GM19328 (cell line): ENCODE measurements around the gene CACHD1.
"Not testable (repeated sequence)": the region's sequence is repeated elsewhere in the genome, so short reads cannot be mapped to it uniquely, and the experiment has no call there.

Experiments
- ATAC-seq: cut with Tn5 transposase; IDR thresholded peaks from one replicate; pipeline ENCODE4 v1.9.1; 2021; ENCODE audit warnings: mild to moderate bottlenecking, moderate library complexity; ENCODE audit not compliant: unreplicated experiment

CACHD1 gene

DNA sequence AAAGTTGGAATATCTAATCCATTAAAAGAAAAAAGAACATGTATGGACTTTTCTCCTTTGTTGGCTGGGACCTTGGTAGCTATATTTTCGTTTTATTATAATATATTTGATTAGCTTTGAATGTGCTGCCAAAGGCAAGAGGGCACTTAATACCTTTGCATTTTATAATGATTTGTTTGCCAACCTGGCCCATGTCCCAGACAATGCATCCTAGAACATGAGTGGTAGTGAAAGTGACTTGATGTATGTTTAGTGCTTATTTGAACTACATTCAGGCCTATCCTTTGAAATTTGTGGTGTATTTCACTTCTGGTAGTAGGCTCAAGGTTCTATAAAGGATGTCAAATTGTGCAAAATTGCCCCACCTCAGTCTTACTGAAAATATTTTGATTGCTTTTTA, 25.9 kb downstream of the CACHD1 start:
- no peak for ATAC-seq

DNA sequence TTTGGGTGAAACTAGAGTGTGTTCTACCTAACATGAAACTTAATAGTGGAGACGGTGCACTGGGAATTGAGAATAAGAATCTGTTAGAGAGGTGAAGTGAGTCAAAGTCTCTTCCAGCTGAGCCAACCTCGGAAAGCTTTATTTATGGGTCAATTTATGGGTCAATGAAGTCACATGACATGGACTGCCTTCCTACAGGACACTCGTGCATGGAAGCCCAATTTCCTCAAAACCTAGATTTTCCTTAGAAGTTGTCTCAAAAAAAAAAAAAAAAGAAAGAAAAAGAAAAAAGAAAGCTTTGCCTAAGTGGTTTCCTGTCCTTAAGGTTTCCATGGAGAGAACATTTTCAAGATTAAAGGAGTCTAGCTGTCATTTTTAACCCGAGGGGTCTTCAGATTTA, 26.7 kb downstream of the CACHD1 start:
- no peak for ATAC-seq

DNA sequence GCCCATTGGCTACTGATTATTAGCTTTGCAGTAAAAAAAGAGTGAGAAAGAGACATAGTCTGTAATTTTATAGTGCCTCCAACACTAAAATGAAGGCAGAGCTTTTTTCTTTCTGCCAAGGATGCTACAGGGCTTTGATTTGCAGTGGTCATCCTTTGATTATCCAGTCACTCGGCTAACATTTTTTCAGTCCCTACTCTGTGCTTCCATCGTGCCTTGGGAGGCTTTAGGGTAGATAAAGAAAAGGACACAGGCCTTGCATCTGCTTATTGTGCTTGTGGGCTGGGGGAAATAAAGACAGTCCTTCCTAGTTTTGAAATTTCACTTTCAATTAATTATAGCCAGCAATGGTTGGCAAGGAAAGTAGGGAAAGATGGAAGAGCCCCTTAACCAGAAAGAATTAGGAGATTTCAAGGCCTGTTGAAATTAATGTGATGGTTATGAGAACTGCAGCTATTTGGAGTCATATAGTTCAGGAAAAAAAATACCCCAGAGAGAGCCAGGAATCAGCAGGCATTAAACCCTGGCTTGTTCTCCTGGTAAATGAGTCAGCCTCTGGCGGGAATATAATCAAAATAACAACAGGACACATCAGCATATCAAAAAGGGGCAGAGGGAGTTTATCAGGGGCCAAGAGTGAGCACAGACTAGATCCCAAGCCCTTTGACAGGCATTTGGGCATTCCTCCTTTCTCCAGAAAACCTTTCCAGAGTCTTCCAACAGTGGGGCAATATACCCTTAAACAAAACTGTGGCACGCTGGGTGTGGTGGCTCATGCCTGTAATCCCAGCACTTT, 27.4 kb downstream of the CACHD1 start:
- ATAC-seq = no peak

DNA sequence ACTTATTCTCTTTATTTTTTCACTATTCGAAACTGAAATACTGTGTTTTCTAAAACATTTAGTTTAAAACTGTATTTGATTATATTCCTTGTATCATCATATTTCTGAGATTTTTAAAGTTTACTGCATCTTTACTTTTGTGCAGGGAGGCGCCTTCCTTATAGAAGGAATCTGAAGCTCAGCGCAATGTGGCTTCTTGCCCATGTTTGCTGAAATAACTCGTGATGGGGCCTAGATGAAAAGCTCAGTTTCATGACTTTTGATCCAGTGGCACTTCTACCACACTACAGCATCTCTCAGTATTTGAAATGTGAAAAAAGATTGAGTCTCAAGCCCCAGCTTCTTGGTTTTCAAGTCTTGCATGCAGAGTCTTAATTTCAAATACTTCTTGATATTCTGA, 28.4 kb downstream of the CACHD1 start:
- no peak for ATAC-seq

DNA sequence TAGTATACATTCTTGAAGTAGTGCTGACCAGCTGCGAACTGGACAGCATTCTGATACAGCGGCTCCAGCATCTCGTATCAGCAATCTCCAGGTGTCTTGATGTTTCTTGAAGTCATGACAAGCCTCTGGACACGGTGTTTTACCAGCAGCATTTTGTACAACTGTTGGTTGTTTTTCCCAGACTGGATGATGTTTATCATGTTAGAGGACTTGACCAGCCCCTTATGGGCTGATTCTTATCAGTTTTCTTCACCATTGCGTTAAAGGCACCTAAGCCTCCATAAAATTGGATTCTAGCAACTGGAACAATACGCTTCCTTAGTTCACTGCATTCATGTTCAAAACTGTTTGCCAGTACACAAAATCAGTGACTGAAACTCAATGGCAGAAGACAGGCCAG, 29.1 kb downstream of the CACHD1 start:
- ATAC-seq = no peak

DNA sequence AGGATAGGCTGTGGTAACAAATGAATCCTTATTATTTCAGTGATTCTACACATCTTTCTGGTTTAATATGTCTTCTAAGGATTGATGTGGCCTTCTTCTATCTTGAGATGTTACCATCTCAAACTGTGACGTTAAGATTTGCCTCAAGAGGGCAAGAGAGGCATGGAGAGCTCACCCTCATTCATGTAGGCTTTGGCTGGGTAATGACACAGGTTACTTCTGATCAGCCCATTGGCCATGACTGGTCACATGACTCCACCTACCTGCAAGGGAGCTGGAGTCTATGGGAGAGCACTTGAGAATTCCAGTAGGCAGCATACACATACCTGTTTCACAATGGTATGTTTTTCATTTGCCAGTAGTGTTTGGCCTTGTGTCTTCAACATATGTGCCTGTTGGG, 30.0 kb downstream of the CACHD1 start:
- ATAC-seq = no peak

DNA sequence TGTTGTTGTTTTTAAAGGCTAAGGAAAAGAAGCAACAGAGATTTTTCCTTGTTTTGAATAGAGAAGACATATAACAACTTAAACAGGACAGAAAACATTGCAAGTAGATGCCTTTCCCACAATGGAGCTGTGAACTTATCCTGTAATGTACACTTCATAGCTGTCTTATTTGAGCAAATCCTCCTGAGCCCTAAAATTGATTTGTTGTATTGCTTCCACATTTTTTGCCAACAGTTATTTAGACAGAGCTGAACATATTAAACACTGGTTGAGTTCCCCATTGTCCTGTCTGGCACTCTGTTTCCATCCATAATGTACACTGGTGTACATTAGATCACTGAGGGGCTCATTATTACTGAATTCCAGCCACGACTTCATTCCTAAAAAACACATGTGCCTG, 32.2 kb downstream of the CACHD1 start:
- ATAC-seq = no peak

DNA sequence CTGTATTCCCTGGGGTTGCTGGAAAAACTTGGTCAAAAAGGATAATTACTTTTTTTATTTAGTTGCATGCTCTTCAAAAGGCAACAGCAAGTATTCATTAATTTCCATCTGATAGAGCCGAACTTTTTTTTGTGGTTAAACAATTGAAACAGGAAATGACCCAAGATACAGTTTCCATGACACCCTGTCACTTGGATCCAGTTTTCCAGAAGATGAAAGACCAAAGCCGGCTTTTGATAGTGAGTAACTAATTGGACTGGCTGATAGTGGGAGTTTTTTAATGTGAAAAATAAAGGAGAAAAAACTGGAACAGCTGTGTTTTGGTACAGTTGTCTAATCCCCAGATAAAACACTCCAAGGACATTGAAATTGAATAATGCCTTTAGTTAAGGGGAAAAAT, 33.0 kb downstream of the CACHD1 start:
- ATAC-seq = no peak

DNA sequence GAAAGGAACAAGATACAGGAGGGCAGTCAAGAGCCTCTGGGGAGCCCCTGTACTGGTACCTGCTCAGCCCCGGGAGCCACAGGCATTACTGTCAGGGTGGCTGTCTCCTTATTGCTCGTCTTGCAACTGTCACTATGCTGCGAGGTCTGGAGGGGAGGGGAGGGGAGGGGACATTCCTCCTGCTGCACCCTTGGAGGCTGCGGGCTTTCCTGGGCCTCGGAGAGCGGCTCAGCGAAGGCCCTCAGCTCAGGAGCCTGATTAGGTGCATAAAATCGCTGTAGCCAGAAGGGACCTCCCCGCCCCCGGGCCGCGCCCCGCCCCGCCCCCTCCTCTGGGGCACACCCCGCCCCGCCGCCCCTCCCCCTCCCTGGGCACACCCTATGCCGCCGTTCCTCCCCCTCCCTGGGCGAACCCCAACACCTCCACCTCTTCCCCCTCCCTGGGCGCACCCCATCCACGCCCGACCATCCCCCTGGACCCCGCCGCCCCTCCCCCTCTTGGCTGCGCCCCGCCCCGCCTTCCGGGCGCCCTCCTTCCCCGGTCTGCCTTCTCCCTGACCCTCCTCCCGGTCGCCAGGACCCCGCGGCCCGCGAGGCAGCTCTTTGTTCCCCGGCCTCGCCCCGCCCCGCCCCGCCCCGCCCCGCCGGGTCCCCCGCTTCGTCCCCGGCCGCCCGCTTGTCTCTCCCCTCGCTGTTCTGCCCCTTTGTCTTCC, 35.5 kb downstream of the CACHD1 start:
- no peak for ATAC-seq

DNA sequence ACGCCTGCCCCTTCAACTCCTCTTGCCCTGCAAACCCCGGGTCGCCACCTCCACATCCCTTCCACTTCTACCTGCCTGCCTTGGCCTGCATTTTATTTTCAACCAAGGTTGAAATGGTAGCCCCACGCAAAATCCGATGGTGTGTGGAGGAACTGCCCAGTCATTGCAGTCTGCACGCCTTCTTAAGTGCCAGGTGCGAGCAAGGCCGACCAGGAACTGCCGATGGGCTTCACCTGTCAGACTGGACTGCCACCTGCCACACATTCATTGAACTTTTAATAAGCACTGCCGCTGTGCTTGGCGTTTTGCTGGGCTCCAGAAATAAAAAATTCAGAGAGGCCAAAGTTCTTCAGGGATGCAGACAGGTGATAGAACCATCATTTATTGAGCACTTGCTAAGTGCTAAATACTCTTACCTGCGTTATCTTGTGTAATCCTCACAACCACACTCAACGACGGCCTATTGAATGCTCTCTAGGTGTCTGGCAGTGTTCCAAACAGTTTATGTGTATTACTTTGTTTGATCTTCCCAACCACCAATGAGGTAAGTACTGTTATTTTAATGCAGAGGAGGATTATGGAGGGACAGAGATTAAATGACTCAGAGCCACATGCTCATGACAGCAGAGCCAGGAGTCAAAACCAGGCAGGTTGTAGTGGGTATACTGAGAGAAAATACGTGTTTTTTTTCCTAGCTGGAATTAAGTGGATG, 36.2 kb downstream of the CACHD1 start:
- no peak for ATAC-seq

DNA sequence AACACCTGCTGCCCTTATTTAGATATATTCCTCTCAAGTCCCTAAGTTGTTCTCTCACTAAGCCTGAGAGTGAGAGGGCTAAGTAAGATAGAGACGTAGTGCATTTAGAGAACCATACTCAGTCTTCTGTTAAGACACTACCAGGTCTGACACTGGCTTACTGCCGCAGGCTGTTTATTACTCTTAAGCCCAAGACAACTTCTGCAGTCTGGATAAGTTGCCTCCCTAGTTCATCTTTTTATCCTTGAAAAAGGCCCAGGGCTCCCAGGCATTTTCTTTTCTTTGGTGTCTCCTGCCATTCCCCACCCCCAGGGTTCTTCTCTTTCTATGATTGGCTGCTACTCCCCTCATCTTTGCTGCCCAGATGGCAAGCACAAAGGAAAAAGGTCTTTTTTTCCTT, 38.7 kb downstream of the CACHD1 start:
- no peak for ATAC-seq

DNA sequence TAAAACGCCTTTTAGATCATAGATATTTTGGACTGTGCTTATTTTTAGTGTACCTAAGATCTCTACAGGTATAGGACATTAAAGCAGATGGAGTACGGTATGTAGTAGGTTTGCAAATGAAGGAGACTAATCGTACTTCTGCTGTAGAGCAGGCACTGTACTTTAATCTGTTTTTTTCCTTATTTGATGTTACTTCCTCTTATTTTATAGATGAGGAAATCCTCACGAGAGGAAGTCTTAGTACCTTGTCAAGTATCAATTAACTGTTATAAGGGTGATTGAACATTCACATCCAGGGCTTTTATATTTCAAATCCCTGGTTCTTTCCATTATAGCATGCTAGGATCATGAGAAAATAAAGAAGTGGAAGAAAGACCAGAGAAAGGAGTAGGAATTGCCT, 41.1 kb downstream of the CACHD1 start:
- no peak for ATAC-seq

DNA sequence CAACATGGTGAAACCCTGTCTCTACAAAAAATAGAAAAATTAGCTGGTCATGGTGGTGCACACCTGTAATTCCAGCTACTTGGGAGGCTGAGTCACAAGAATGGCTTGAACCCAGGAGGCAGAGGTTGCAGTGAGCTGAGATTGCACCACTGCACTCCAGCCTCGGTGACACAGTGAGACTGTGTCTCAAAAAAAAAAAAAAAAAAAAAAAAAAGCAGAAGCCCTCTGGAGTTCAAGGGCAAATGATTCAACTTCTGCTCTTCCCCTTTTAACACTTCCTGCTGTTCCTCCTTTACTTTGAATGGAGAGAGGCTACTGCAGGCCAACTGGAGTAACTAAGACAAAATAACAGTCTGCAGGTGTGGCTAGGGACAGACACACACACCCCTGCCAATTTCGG, 42.3 kb downstream of the CACHD1 start:
- not testable (repeated sequence) for ATAC-seq

DNA sequence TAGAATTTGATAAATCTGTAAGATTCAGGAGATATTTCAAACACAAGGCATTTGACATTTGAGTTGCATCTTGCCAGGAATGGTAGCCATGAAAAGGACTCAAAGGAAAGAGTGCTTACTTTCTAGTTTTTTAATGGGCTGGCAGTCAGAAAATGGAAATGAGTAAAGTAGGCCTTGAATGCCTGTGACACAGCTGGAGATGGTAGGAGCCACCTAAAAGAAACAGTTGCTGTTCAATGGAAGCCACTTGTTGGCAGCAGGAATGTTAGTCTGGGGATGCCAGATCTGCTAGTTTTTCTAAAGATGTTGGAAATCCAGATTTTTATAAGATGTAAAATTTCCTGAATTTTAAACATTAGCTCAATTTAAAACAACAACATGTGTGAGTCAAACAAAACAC, 43.6 kb downstream of the CACHD1 start:
- ATAC-seq = no peak

DNA sequence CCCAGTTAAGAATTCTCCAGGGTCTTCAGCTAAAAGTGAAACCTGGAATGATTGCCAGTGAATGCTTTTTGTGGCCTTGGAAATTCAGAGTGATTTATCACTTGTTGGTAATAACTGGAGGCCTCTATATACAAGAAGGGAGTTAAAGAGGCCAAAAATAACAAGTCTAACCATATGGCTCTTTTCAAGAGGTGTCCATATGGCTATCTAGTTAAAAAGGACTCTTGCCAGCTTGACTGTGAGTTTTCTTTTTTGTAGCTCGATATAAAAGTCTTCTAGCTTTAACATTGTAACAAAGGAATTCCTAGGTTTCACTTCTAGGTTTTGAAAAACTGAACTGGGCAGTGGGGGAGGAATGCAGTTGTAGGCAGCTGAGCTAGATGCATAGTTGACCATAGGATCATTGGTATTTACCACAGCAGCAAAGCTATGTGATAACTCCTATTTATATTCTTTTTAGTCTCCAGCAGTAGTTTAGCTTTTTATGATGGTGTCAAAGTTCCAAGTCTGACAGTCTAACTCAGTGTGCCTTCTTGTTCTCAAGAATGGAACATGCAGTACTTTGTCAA, 44.4 kb downstream of the CACHD1 start:
- no peak for ATAC-seq

DNA sequence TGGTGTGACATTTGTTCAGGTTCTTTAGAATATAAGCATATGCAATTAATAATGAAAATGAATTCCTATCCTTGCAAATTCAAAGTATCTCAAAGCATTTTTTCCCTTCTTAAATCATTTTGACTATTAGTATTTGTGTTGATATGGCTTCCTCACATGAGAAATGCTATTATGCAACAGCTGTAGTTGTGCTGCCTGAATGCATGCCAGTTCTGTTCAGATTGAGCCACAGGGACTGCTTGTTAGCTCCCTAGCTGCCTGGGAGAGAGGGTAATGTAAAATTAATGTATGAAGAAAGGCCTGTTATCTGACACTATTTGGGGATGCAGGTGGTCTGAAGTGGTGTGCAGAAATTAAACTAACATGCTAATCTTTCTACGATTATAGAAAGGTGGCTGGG, 45.5 kb downstream of the CACHD1 start:
- no peak for ATAC-seq

DNA sequence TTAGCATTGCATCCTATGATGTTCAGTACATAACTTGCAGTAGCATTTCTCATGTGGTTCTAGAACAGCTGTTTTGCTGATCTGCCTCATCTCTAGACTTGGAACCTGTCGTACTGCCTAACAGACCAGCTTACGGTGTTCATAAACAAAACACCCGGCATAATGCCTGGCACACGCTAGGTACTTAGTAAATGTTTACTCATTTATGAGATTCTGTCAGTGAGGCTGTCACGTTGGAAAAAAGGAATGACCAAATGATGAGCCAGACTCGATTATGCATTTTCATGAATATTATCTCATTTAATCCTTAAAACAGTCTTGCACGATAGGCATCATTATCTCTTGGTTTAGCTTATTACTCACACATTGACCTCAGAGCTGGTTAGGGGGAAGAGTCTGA, 46.4 kb downstream of the CACHD1 start:
- ATAC-seq = no peak

DNA sequence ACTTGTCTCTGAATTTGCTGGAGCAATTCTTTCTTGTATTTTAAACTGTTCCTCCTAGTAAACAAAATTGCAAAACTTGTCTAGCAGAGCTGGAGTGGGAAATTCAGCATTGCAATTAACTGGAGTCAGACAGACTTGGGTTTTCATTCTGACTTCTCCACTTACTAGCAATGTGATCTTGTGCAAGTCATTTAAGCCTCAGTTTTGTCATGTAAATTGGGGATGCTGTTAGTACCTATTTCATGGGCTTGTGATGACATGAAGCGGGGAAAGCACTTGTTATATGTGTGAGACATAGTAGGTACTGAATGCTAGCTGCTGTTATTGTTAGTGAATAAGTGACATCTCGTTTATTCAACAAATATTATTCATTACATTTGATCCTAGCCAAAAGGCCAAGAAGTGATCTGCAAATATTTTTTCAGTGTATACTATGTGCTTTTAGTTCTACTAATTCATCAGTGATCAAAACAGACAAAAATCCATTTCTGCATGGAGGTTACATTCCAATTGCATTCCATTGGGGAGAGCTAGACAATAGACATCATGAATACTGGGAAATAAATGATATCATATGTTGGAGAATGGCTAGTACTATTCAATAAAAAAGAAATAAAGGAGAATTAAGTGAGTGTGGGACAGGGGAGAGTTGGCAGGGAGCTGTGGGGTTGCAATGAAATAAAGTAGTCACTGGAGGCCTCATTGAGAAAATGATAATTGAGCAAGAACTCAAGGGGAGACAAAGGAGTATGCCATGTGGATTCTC, 47.1 kb downstream of the CACHD1 start:
- ATAC-seq = no peak

DNA sequence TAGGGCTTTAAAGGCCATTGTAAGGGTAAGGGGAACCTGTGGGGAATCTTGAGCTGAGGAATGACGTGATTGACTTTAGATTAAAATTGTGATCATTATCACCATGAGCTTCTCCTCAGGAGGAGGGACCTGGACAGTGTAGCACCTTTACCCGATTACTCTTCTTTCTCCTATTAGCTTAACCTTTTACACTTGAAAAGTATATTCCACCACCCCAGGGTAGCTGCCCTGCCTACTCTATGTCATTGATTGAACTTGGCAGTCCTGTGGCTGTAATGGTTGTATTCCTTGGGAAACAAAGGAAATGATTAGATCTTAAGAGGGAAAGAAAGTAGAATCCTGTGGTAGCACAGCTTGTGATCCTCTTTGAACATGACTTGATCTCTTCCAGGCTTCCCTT, 47.7 kb downstream of the CACHD1 start:
- no peak for ATAC-seq

DNA sequence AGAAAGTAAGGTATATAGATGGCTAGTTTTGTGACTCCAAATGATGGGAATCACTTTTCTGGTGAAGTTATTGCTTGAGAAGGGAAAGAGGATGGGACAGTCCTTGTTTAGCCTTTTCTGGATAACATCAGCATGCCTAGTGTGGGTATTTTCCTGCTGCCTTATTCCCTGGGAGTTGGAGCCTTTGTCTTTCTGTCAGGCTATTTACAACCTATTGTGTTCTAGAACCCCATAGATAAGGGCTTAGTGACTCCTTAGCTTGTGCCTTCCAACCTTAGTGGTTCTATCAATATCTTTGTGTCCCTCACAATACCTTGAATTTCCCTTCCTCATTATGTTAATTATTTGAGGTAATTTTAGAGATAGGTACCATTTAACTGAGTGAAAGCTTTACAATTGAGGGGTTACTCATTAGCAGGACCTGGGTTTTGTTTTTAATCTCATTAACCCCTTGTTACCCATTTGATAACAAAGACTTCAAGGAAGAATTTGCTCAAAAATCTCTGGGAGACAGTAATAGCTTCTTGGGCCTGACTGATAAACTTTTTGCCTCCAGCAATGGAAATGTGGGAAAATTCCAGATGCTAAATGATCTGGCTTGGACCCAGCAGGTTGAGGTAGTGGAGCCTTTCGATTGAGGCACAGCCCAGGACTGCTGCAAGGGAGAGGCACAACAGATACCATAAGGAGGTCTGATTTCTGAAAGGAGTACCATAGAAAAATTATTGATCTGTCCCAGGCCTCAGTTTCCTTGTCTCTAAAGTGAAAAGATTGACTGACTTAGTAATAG, 49.0 kb downstream of the CACHD1 start:
- no peak for ATAC-seq
